GM12878 (cell line): ENCODE results near the gene MALRD1. TPM values are rescaled to one million over a fixed set of nuclear protein-coding genes. Genes with fewer than 3 reads are reported as not detected.

Experiments used
- ATAC-seq: fragments of 200-7000 bp; cut with Tn5 transposase; 3 replicates; pipeline ENCODE4 v1.9.1; 2020; ENCODE audit warnings: mild to moderate bottlenecking, moderate library complexity
- BruUV-seq: library from RNA; stranded (reverse); fragments of 400-500 nt; replicated peaks from 2 replicates; lab custom pipeline; 2021; lab: Mats Ljungman, UMichigan
- CTCF ChIA-PET: fragments of 300-600 bp; sonication (Branson Sonifier 250); formaldehyde crosslinking; extraction: SDS; loops from one replicate; lab custom pipeline; 2021; ENCODE audit warnings: inconsistent platforms; lab: Yijun Ruan, JAX
- POLR2A ChIA-PET: fragments of 350-600 bp; formaldehyde crosslinking; extraction: SDS; loops from one replicate; lab custom pipeline; 2021; ENCODE audit warnings: inconsistent platforms; lab: Charles Lee
- RAD21 ChIA-PET: fragments of 300-600 bp; sonication (Branson Sonifier 250); formaldehyde crosslinking; loops from one replicate; lab custom pipeline; 2023; ENCODE audit warnings: antibody characterized with exemption; ENCODE audit not compliant: unreplicated experiment; lab: Charles Lee
- SMC1A ChIA-PET: fragments of 300-600 bp; sonication (Branson Sonifier 250); formaldehyde crosslinking; loops from one replicate; lab custom pipeline; 2023; ENCODE audit not compliant: unreplicated experiment, uncharacterized antibody; lab: Charles Lee
- DNase-seq: peaks from one replicate; pipeline ENCODE4 v3.0.0-alpha.2; 2011; ENCODE audit warnings: low read depth, low spot score
- FAIRE-seq: peaks from 3 replicates; lab custom pipeline; 2011; peaks lifted over from hg19 to GRCh38; lab: Jason Lieb, UNC
- H2AFZ ChIP-seq: 2 replicates; pipeline ENCODE4 v1.6.0; 2011; ENCODE audit warnings: low read depth, low read length, control low read depth; ENCODE audit not compliant: control insufficient read depth
- H3K27ac ChIP-seq: 2 replicates; pipeline ENCODE4 v1.5.1; 2011; ENCODE audit warnings: control low read depth; ENCODE audit not compliant: control insufficient read depth, insufficient read depth
- H3K27me3 ChIP-seq, 2 experiments: replicated peaks in 1 of 2; 2 replicates each; pipeline versions ENCODE4 v1.6.0 to v1.6.1; 2011; ENCODE audit warnings: low read length in 1 of 2; ENCODE audit not compliant: control insufficient read depth in 2 of 2, insufficient read depth in 2 of 2
- H3K36me3 ChIP-seq, 2 experiments: 2 replicates each; pipeline ENCODE4 v1.5.1; 2011; ENCODE audit warnings: low read length in 1 of 2; ENCODE audit not compliant: control insufficient read depth in 2 of 2, insufficient read depth in 2 of 2
- H3K4me1 ChIP-seq: 2 replicates; pipeline ENCODE4 v1.6.1; 2011; ENCODE audit warnings: mild to moderate bottlenecking, low read length, moderate library complexity, mixed read lengths; ENCODE audit not compliant: control insufficient read depth, insufficient read depth
- H3K4me2 ChIP-seq: 2 replicates; pipeline ENCODE4 v1.6.0; 2011; ENCODE audit warnings: control low read depth; ENCODE audit not compliant: control insufficient read depth, insufficient read depth
- H3K4me3 ChIP-seq: fragments of 200-600 bp; sonication (generic); 2 replicates; pipeline ENCODE4 v1.5.1; 2016
- H3K79me2 ChIP-seq: 2 replicates; pipeline ENCODE4 v1.6.0; 2011; ENCODE audit warnings: low read length; ENCODE audit not compliant: control insufficient read depth, insufficient read depth
- H3K9ac ChIP-seq: 2 replicates; pipeline ENCODE4 v1.8.0; 2011; ENCODE audit warnings: low read length, control low read depth, mixed read lengths; ENCODE audit not compliant: control insufficient read depth, insufficient read depth
- H3K9me3 ChIP-seq: replicated peaks from 3 replicates; pipeline ENCODE4 v1.5.1; 2011; ENCODE audit warnings: mild to moderate bottlenecking, low read length; ENCODE audit not compliant: control insufficient read depth, insufficient read depth
- H4K20me1 ChIP-seq: 2 replicates; pipeline ENCODE4 v1.6.0; 2011; ENCODE audit not compliant: control insufficient read depth, insufficient read depth
- CHD1 ChIP-seq: IDR thresholded peaks from 2 replicates; pipeline ENCODE4 v1.6.1; 2012; ENCODE audit warnings: low read depth, low read length, improper control_type of control experiment
- NR2F1 ChIP-seq: fragments of 450-650 bp; conservative IDR thresholded peaks from 2 replicates; pipeline ENCODE4 v1.6.1; 2017; ENCODE audit warnings: mild to moderate bottlenecking
- POU2F2 ChIP-seq: IDR thresholded peaks from 3 replicates; pipeline ENCODE4 v1.6.1; 2011; ENCODE audit warnings: low read depth, mild to moderate bottlenecking, low read length, borderline replicate concordance
- SREBF1 ChIP-seq: IDR thresholded peaks from 2 replicates; pipeline ENCODE4 v1.6.1; 2012; ENCODE audit warnings: mild to moderate bottlenecking, low read length
- YY1 ChIP-seq: IDR thresholded peaks from 2 replicates; pipeline ENCODE4 v1.6.1; 2011; ENCODE audit warnings: low read depth, mild to moderate bottlenecking, low read length
- ZZZ3 ChIP-seq: IDR thresholded peaks from 2 replicates; pipeline ENCODE4 v1.6.1; 2011; ENCODE audit warnings: low read depth; ENCODE audit not compliant: control insufficient read depth, insufficient read length
- WGBS: methylation state at CpG from one replicate; pipeline ENCODE4 v1.1.6; 2016; ENCODE audit warnings: low lambda C conversion rate; ENCODE audit not compliant: insufficient replicate concordance, insufficient coverage; ENCODE audit errors: missing lambda C conversion rate; 5-methylcytosine and 5-hydroxymethylcytosine counted together
- in situ Hi-C: fragments of 300-500 bp; cut with MboI; formaldehyde crosslinking; loops from 9 replicates; pipeline ENCODE4 v1.14.3; 2018; ENCODE audit warnings: mixed read lengths
- intact Hi-C: fragments of 100-400 bp; cut with micrococcal nuclease; formaldehyde crosslinking; loops from one replicate; pipeline ENCODE4 v1.14.2; 2022; ENCODE audit not compliant: unreplicated experiment
- polyA plus RNA-seq, 11 experiments: library from polyadenylated mRNA; depleted of rRNA in 4 of 11; unstranded in 6 of 11; stranded (reverse) in 5 of 11; fragments of >200 nt; fragmentation: Nextera tagmentation in 4 of 11; fragmentation: Illumina TruSeq in 1 of 11; extraction: Ambion mirVana in 4 of 11; extraction: Trizol in 1 of 11; gene quantifications; 1 replicate in 1 of 11; 2 replicates in 10 of 11; pipeline versions ENCODE4 v1.2.1 to v1.2.3, GENCODE V29; 2011 to 2016; ENCODE audit warnings: inconsistent platforms in 2 of 11, missing spikeins in 2 of 11, low read depth in 1 of 11
- total RNA-seq, 4 experiments: library from RNA; depleted of rRNA in 3 of 4; stranded (reverse); fragments of >200 nt in 3 of 4; fragmentation: Illumina TruSeq in 1 of 4; extraction: Trizol in 1 of 4; gene quantifications; 2 replicates each; pipeline versions ENCODE4 v1.2.1 to v1.2.3, GENCODE V29; 2013 to 2021

MALRD1 gene
- total and polyA plus RNA-seq, 10 of the 15 experiments (the other 5 are each of a cell fraction or from before 2014, with no cell fraction given): 0.12 to 6.6 (median 0.26) TPM; not detected in 2

GRCh38 chr10:19097151-19097550 lies 48.5 kb downstream of the MALRD1 start (continued):
- no peak for TF ChIP-seq ZZZ3

- no peak overlapping the region for H3K9ac ChIP-seq
- ChIA-PET SMC1A (interaction anchor here (0.7 to 1.5 kb wide), 3 partner anchors 24 to 56 kb away, joined by 3 read pairs; no protein-coding TSS in a partner anchor), CTCF (no interaction called here), RAD21 (no interaction called here)
- no peaks in the 10 kb centered on the region for H3K27me3 ChIP-seq
- H4K20me1 ChIP-seq: no peaks in the 10 kb centered on the region
- no peak for DNase-seq
- TF ChIP-seq POU2F2: no peak
- TF ChIP-seq, all 136 proteins: peak for 0
- Histone ChIP-seq H3K4me2 (no peak overlapping the region), H3K4me1 (no peaks in the 10 kb centered on the region), H3K79me2 (no peaks in the 10 kb centered on the region), H3K36me3 (no peaks in the 10 kb centered on the region), H3K4me3 (no peak overlapping the region), H3K9me3 (no peaks in the 10 kb centered on the region), H3K27ac (no peak overlapping the region), H2AFZ (no peak overlapping the region)
- no peak for ATAC-seq
- BruUV-seq: no TSS peak
- in situ Hi-C loops: no loop called here
- no peak for FAIRE-seq
- 39% methylated on average over 7 of the region's 7 CpGs for WGBS
- POLR2A ChIA-PET: no interaction called here
- intact Hi-C loops: no loop called here
These were observed 50.2 kb downstream of the MALRD1 start for GRCh38 chr10:19098803-19099202.

- H3K9ac ChIP-seq: no peak overlapping the region
- H2AFZ ChIP-seq: no peak overlapping the region
- no peaks in the 10 kb centered on the region; the same call in 2 of the 3 replicates for H3K9me3 ChIP-seq
- no peaks in the 10 kb centered on the region for H3K36me3 ChIP-seq
- no TSS peak for BruUV-seq
- ATAC-seq (no peak), DNase-seq (no peak), FAIRE-seq (no peak)
- H3K4me3 ChIP-seq: no peak overlapping the region
- RAD21 ChIA-PET: no interaction called here
- no peak for TF ChIP-seq SREBF1
- TF ChIP-seq NR2F1: no peak
- TF ChIP-seq YY1: no peak
- no peak for TF ChIP-seq CHD1
- POLR2A ChIA-PET: no interaction called here
- intact Hi-C loops: no loop called here
- SMC1A ChIA-PET: interaction anchor here (3.0 kb wide), 1 partner anchor 10 kb away, joined by 7 read pairs; no protein-coding TSS in a partner anchor
- no peak overlapping the region for H3K27ac ChIP-seq
- WGBS: 0% methylated on average over 1 of the region's 1 CpG
- no peaks in the 10 kb centered on the region for H3K79me2 ChIP-seq
- no peaks in the 10 kb centered on the region for H4K20me1 ChIP-seq
- no peaks in the 10 kb centered on the region for H3K27me3 ChIP-seq
- in situ Hi-C loops: no loop called here
- no peaks in the 10 kb centered on the region for H3K4me1 ChIP-seq
- H3K4me2 ChIP-seq: no peak overlapping the region
- CTCF ChIA-PET: no interaction called here
These were observed 58.8 kb downstream of the MALRD1 start for GRCh38 chr10:19107406-19107805.
